GM12878 (cell line): ENCODE data around the gene PDXDC1. TPM values are rescaled to one million over a fixed set of nuclear protein-coding genes. Genes with fewer than 3 reads are reported as not detected.
A peak's percentile ranks its signal among the peaks of the same experiment; 100 is the strongest.
"Not testable (repeated sequence)": the region's sequence is repeated elsewhere in the genome, so short reads cannot be mapped to it uniquely, and the experiment has no call there.

Experiments
- ATAC-seq: fragments of 200-7000 bp; cut with Tn5 transposase; 3 replicates; pipeline ENCODE4 v1.9.1; 2020; ENCODE audit warnings: mild to moderate bottlenecking, moderate library complexity
- BruUV-seq: library from RNA; stranded (reverse); fragments of 400-500 nt; replicated peaks from 2 replicates; lab custom pipeline; 2021; lab: Mats Ljungman, UMichigan
- CTCF ChIA-PET: fragments of 300-600 bp; sonication (Branson Sonifier 250); formaldehyde crosslinking; extraction: SDS; loops from one replicate; lab custom pipeline; 2021; ENCODE audit warnings: inconsistent platforms; lab: Yijun Ruan, JAX
- POLR2A ChIA-PET: fragments of 350-600 bp; formaldehyde crosslinking; extraction: SDS; loops from one replicate; lab custom pipeline; 2021; ENCODE audit warnings: inconsistent platforms; lab: Charles Lee
- RAD21 ChIA-PET: fragments of 300-600 bp; sonication (Branson Sonifier 250); formaldehyde crosslinking; loops from one replicate; lab custom pipeline; 2023; ENCODE audit warnings: antibody characterized with exemption; ENCODE audit not compliant: unreplicated experiment; lab: Charles Lee
- SMC1A ChIA-PET: fragments of 300-600 bp; sonication (Branson Sonifier 250); formaldehyde crosslinking; loops from one replicate; lab custom pipeline; 2023; ENCODE audit not compliant: unreplicated experiment, uncharacterized antibody; lab: Charles Lee
- DNase-seq: peaks from one replicate; pipeline ENCODE4 v3.0.0-alpha.2; 2011; ENCODE audit warnings: low read depth, low spot score
- FAIRE-seq: peaks from 3 replicates; lab custom pipeline; 2011; peaks lifted over from hg19 to GRCh38; lab: Jason Lieb, UNC
- H2AFZ ChIP-seq: 2 replicates; pipeline ENCODE4 v1.6.0; 2011; ENCODE audit warnings: low read depth, low read length, control low read depth; ENCODE audit not compliant: control insufficient read depth
- H3K27ac ChIP-seq: 2 replicates; pipeline ENCODE4 v1.5.1; 2011; ENCODE audit warnings: control low read depth; ENCODE audit not compliant: control insufficient read depth, insufficient read depth
- H3K27me3 ChIP-seq, 2 experiments: replicated peaks in 1 of 2; 2 replicates each; pipeline versions ENCODE4 v1.6.0 to v1.6.1; 2011; ENCODE audit warnings: low read length in 1 of 2; ENCODE audit not compliant: control insufficient read depth in 2 of 2, insufficient read depth in 2 of 2
- H3K36me3 ChIP-seq, 2 experiments: 2 replicates each; pipeline ENCODE4 v1.5.1; 2011; ENCODE audit warnings: low read length in 1 of 2; ENCODE audit not compliant: control insufficient read depth in 2 of 2, insufficient read depth in 2 of 2
- H3K4me1 ChIP-seq: 2 replicates; pipeline ENCODE4 v1.6.1; 2011; ENCODE audit warnings: mild to moderate bottlenecking, low read length, moderate library complexity, mixed read lengths; ENCODE audit not compliant: control insufficient read depth, insufficient read depth
- H3K4me2 ChIP-seq: 2 replicates; pipeline ENCODE4 v1.6.0; 2011; ENCODE audit warnings: control low read depth; ENCODE audit not compliant: control insufficient read depth, insufficient read depth
- H3K4me3 ChIP-seq: fragments of 200-600 bp; sonication (generic); 2 replicates; pipeline ENCODE4 v1.5.1; 2016
- H3K79me2 ChIP-seq: 2 replicates; pipeline ENCODE4 v1.6.0; 2011; ENCODE audit warnings: low read length; ENCODE audit not compliant: control insufficient read depth, insufficient read depth
- H3K9ac ChIP-seq: 2 replicates; pipeline ENCODE4 v1.8.0; 2011; ENCODE audit warnings: low read length, control low read depth, mixed read lengths; ENCODE audit not compliant: control insufficient read depth, insufficient read depth
- H3K9me3 ChIP-seq: replicated peaks from 3 replicates; pipeline ENCODE4 v1.5.1; 2011; ENCODE audit warnings: mild to moderate bottlenecking, low read length; ENCODE audit not compliant: control insufficient read depth, insufficient read depth
- H4K20me1 ChIP-seq: 2 replicates; pipeline ENCODE4 v1.6.0; 2011; ENCODE audit not compliant: control insufficient read depth, insufficient read depth
- MEF2B ChIP-seq: fragments of 450-650 bp; IDR thresholded peaks from 2 replicates; pipeline ENCODE4 v1.6.1; 2018; ENCODE audit warnings: mild to moderate bottlenecking, moderate library complexity; ENCODE audit not compliant: partially characterized antibody, poor library complexity, severe bottlenecking
- NR2F1 ChIP-seq: fragments of 450-650 bp; conservative IDR thresholded peaks from 2 replicates; pipeline ENCODE4 v1.6.1; 2017; ENCODE audit warnings: mild to moderate bottlenecking
- ZNF384 ChIP-seq: IDR thresholded peaks from 2 replicates; pipeline ENCODE4 v1.6.1; 2012; ENCODE audit warnings: low read depth, mild to moderate bottlenecking, low read length, improper control_type of control experiment, borderline replicate concordance
- WGBS: methylation state at CpG from one replicate; pipeline ENCODE4 v1.1.6; 2016; ENCODE audit warnings: low lambda C conversion rate; ENCODE audit not compliant: insufficient replicate concordance, insufficient coverage; ENCODE audit errors: missing lambda C conversion rate; 5-methylcytosine and 5-hydroxymethylcytosine counted together
- in situ Hi-C: fragments of 300-500 bp; cut with MboI; formaldehyde crosslinking; loops from 9 replicates; pipeline ENCODE4 v1.14.3; 2018; ENCODE audit warnings: mixed read lengths
- intact Hi-C: fragments of 100-400 bp; cut with micrococcal nuclease; formaldehyde crosslinking; loops from one replicate; pipeline ENCODE4 v1.14.2; 2022; ENCODE audit not compliant: unreplicated experiment
- polyA plus RNA-seq, 11 experiments: library from polyadenylated mRNA; depleted of rRNA in 4 of 11; unstranded in 6 of 11; stranded (reverse) in 5 of 11; fragments of >200 nt; fragmentation: Nextera tagmentation in 4 of 11; fragmentation: Illumina TruSeq in 1 of 11; extraction: Ambion mirVana in 4 of 11; extraction: Trizol in 1 of 11; gene quantifications; 1 replicate in 1 of 11; 2 replicates in 10 of 11; pipeline versions ENCODE4 v1.2.1 to v1.2.3, GENCODE V29; 2011 to 2016; ENCODE audit warnings: inconsistent platforms in 2 of 11, missing spikeins in 2 of 11, low read depth in 1 of 11
- total RNA-seq, 4 experiments: library from RNA; depleted of rRNA in 3 of 4; stranded (reverse); fragments of >200 nt in 3 of 4; fragmentation: Illumina TruSeq in 1 of 4; extraction: Trizol in 1 of 4; gene quantifications; 2 replicates each; pipeline versions ENCODE4 v1.2.1 to v1.2.3, GENCODE V29; 2013 to 2021

Gene PDXDC1
- total and polyA plus RNA-seq, 10 of the 15 experiments (the other 5 are each of a cell fraction or from before 2014, with no cell fraction given), result 6.1 to 78.2 (median 53.8) TPM

GRCh38 chr16:14976971-14977736, 2.3 kb downstream of the PDXDC1 start:
- DNase-seq, H4K20me1 ChIP-seq, H3K4me1 ChIP-seq, H3K27ac ChIP-seq, RAD21 ChIA-PET, H2AFZ ChIP-seq, in situ Hi-C loops, CTCF ChIA-PET, POLR2A ChIA-PET, ATAC-seq, H3K9me3 ChIP-seq, H3K27me3 ChIP-seq, H3K36me3 ChIP-seq, intact Hi-C loops, BruUV-seq, H3K4me2 ChIP-seq, SMC1A ChIA-PET, H3K9ac ChIP-seq, FAIRE-seq: not testable (repeated sequence)
- Histone ChIP-seq H3K4me3 (peak overlapping the region; percentile 83), H3K79me2 (peaks cover 31% of the 10 kb centered on the region)
- 18% methylated on average over 8 of the region's 16 CpGs for WGBS
- TF ChIP-seq NR2F1 (peak; percentile 81), MEF2B (peak; percentile 15), ZNF384 (peak; percentile 17; the same call in 1 of the 2 replicates)

- FAIRE-seq, intact Hi-C loops: not testable (repeated sequence)
Observed at GRCh38 chr16:14978281-14978680, 3.5 kb downstream of the PDXDC1 start.

More at GRCh38 chr16:14978281-14978680, 3.5 kb downstream of the PDXDC1 start:
- SMC1A ChIA-PET, ATAC-seq, H3K4me2 ChIP-seq, H3K36me3 ChIP-seq, H3K4me1 ChIP-seq, CTCF ChIA-PET, H3K27me3 ChIP-seq, POLR2A ChIA-PET, H3K9me3 ChIP-seq, H3K4me3 ChIP-seq, BruUV-seq, H3K27ac ChIP-seq, H2AFZ ChIP-seq, RAD21 ChIA-PET, H3K9ac ChIP-seq, in situ Hi-C loops, DNase-seq, H4K20me1 ChIP-seq: not testable (repeated sequence)
- WGBS, result 95% methylated on average over 8 of the region's 8 CpGs
- H3K79me2 ChIP-seq, result peaks cover 31% of the 10 kb centered on the region
